GM18507 (cell line): ENCODE measurements around the gene SEC24D.
A peak's percentile ranks its signal among the peaks of the same experiment; 100 is the strongest.

Experiments
- DNase-seq: peaks from one replicate; pipeline ENCODE4 v3.0.0; 2011; ENCODE audit warnings: low read depth; ENCODE audit not compliant: insufficient read length; ENCODE audit errors: extremely low spot score
- FAIRE-seq: peaks from 2 replicates; lab custom pipeline; 2011; peaks lifted over from hg19 to GRCh38; lab: Jason Lieb, UNC

Gene SEC24D

DNA sequence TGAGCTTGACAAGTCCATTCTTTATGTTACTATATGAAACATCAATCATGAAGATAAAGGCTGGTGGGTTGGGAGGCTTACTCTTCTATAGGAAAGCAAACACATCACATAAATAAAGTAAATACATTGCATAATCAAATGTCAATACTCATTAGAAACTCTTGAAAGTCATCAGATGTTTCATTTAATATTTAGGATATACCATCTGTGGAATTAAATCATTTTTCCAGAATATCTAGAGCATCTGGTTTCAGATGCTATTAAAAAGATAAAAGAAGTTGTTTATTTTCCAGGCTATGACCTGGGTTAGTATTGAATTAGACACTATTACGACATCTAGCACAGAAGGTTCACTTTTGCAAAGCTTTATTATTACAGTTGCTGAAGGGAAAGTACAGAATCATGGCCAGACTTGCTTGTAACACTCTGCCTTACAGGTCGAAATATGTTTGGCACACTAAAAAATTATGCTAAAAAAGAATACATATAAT lies 78.1 kb downstream of the SEC24D start:
- FAIRE-seq (no peak), DNase-seq (no peak)

DNA sequence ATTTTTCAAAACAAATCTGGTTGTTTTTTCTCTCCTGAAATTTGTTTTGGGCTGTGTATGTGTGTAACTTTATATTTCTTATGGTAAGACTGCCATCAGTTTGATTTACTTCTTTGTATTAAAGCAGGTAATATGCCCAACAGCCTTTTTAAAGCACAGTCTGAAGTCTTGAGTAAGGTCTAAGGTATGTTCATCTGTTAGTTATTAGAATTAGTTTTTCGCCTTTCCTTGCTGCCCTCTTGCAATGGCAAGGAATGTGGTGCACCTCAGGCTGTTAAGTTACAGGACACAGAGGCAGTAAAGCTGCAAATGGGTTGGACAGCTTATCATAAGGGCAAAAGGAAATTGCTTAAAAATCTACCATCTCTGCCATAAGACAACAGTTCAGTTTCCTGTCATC lies 79.0 kb downstream of the SEC24D start:
- FAIRE-seq = no peak
- no peak for DNase-seq

- FAIRE-seq (no peak), DNase-seq (no peak)
These were observed 79.5 kb downstream of the SEC24D start for GRCh38 chr4:118756429-118756828.

GRCh38 chr4:118755438-118756226 lies 80.3 kb downstream of the SEC24D start:
- DNase-seq (no peak), FAIRE-seq (no peak)

DNA sequence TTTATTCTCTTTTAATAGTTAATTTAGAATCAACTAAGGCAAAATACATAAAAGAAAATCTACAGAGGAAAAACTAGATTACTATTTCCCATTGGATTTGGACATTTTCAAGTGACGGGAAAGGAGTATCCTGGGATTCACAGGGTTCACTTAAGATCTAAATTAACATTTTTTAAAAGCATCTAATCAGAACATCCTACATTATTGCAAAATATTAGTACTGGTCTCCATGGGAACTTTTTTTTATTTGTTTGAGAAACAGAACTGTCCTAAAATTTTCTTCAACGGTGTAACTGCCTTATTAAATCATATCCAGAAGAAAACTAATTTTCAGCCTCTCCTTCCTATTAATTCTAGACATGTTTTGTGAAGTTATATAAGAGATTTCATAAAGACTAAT lies 81.0 kb downstream of the SEC24D start:
- no peak for DNase-seq
- FAIRE-seq = no peak

DNA sequence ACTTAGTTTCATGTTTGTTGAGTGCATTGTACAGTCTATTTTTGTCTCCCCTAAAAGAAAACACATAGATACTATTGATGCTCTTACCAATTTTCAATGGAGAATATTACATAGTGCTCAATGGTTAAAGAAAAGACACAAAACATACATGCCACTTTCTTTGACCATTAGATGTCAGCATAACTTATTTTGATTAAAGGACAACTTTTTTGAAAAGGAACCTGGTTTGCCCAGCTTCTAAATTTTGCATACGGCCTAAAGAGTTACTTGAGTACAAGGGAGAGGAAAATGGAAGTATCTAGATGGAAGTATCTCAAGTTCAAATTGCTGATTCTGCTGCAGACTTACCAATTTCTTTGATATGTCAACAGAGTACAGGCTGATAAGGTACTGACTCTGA lies 82.2 kb downstream of the SEC24D start:
- DNase-seq (no peak), FAIRE-seq (no peak)

DNA sequence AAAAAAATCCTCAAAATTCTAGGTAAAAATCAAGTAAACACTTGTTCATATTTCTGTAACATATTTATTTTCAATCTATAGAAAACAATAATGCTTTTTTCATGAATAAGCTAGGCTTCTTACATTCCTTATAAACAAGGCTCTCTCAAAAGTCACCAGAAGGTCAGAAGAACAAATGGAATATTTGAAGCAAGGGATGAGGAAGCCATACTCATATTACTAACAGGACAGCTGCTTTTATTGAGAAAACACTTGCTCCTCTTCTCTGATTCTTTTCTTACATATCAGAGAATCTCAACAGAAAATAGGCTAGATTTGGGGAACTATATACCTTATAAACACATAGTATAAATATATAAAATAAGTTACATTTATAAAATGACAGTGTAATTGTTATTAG lies 82.8 kb downstream of the SEC24D start:
- DNase-seq (no peak), FAIRE-seq (no peak)

DNA sequence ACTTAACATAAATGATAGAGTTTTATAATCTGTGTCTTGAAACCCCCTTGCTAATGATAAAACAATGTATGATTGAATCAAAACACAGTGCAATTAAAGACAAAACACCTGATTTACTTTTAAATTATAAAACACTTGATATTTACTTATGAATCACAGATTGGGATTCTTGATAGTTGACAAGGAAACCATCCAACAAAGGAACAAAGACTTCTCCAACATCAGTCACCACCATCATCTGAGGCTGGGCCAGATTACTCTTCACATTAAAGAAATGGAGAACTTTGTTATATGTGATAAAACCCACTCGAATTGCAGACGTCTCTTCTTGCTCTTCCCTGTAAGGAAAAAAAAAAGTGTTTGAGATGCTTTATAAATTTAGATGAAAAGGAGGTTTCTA lies 83.4 kb downstream of the SEC24D start:
- DNase-seq (no peak), FAIRE-seq (no peak)

DNA sequence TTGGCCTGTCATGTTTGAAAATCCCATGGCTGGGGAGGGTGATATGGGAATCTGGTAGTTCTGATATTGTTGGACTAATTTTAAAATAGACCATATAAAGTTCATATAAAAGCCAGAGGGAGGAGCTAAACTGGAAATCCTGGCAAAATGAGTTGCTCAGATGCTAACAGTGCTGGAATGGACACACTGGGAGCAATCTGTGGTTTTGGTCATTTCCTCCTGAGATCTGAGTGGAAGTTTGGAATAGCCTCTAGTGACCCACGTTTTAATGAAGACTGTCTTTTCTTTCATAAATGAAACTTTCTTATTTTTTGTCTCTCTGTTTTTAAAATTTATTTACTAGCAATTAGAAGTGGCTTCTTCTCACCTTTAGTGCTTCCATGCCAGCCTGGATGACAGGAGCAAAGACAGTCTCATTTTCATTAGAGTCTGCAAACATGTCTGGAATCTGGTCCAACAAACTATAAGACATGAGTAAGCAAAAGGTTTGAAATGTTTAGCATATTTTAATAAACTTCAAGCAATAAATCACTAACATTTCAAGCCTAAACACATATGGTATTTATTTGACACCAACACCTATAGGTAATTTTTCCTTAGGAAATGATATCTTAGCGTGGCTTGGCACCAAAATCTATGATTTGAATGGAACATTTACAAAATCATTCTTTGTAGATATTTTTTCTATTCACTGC lies 84.2 kb downstream of the SEC24D start:
- FAIRE-seq = no peak

DNA sequence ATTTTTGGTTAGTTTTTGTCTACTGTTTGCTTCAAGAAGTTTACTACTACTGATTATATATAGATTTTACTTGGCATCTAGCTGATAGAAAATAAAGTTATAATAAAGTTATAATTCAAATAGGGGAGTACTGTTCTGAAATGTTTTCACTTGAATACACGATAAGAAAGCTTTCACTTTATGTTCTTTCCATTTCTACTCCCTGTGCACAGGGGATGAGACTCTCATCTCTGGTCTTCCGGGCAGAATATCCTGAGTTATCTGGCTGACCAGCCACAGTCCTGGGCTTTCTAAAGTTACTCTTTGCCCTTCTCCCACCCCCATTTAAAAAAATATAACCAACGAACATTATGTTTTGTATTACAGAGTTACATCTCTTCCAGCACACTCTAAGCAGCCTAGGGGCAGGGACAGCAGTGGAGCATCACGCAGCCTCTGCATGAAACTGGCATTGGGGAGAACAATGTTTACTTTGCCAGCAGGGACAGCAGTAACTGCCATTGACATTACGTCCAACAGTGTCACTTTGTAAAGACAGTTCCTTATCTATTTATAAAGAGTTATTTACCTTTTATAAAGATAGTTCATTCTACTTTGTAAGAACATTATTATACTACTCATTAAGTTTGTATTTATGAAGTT lies 86.5 kb downstream of the SEC24D start:
- DNase-seq = no peak

More for the DNA sequence above, 84.2 kb downstream of the SEC24D start:
- DNase-seq = no peak

DNA sequence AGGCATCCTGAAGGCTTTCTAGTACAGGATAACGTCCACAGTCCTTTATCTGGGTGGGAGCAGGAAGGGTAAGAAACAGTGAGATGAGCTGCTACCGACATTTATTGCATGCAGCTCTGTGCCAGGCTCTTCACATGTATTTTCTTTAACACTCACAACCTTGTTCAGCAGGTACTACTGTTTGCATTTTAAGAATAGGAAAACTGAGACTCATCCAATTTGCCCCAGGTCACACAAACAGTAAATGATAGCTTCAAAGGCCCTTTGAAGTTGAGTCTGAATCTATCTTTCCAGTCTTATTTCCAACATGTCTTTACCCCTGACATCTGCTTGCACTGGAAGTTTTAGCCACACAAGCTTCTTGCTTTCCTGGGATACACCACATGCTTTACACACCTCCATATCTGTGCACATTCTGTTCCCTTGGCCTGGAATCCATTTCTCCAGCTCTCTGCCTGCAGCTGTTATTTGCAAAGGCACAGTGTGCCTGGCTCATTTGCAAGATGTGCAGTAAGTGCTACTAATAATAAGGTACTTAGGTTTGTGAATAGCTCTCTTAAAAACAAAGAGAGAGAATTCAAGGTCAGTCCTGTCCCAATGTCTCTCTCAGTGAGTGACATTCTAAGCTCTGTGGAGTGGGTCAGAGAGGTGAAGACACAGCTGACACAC lies 89.5 kb downstream of the SEC24D start:
- FAIRE-seq (no peak), DNase-seq (no peak)

More for the DNA sequence above, 86.5 kb downstream of the SEC24D start:
- FAIRE-seq = no peak

- no peak for FAIRE-seq
- DNase-seq = no peak
These were observed 90.6 kb downstream of the SEC24D start for GRCh38 chr4:118745357-118745756.

GRCh38 chr4:118743867-118744266 lies 92.1 kb downstream of the SEC24D start:
- FAIRE-seq (no peak), DNase-seq (no peak)

DNA sequence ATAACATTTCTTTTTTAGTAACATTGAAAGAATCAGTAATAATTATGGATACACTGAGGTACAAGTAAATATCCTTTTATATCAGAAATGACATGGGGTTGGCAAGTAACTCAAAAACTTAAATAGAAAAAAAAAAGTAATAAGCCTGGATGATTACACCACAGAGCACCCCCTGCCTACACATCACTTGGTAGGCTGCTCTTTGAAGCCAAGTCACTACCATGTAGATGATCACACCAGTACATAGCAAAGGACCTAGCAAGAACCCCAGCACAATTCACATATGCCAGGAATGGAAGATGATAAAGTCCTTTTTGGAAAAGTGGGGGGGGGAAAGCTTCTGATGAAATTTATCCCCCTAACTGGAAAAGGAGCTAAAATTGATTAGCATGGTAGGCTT lies 93.9 kb downstream of the SEC24D start:
- DNase-seq (no peak), FAIRE-seq (no peak)

GRCh38 chr4:118741301-118741855 lies 94.5 kb downstream of the SEC24D start:
- FAIRE-seq = peak; percentile 24
- DNase-seq = no peak

DNA sequence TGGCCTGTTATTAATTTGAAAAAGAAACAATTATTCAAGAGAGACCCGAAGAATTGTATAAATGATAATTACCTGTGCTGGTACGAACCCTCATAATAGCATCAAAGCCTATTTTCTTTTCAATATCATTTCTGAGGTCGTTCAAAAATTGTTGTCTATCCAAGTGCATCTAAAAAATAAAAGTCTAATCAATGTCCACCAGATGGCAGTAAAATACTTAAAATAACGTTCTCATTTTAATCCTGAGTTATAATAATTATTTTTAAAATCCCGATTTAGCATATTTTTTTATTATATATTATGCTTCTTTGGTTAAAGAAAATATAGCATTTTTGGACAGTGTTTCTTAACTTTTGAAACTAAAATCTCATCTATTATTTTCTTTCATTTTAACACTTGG lies 95.1 kb downstream of the SEC24D start:
- FAIRE-seq (no peak), DNase-seq (no peak)

DNA sequence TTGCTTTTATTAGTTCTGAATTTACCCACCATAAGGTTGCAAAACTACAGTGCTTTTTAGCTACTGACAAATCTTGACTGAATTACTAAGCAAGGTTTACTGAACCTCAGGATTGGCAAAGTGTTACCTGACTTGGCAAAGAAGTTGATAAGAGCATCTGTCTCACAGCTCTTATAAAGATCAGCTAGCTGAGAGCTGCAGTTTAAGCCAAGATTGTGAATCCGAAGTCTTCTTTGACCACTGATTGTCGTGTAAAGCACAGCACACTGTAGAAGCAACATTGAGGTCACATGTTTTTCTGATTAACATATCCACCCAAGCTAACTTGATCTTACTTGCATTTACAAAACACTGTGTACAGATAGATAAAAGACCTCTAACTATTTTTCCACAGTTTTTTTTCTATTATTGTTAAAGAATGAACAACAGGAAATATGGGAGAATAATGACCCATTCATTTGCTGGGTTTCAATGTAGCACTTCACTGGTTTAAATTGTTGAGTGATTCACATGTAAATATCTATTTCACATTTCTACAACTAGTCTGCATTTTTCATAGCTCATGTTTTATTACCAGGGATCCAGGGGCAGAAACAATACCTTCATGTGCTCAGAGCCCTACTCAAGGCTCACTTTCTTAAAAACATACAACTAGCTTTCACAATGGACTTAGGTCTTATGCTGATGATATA lies 96.8 kb downstream of the SEC24D start:
- no peak for FAIRE-seq
- DNase-seq = no peak

GRCh38 chr4:118738090-118738489 lies 97.8 kb downstream of the SEC24D start:
- DNase-seq (no peak), FAIRE-seq (no peak)

GRCh38 chr4:118736900-118737299 lies 99.0 kb downstream of the SEC24D start:
- DNase-seq = no peak
- no peak for FAIRE-seq
